HG03571 (cell line): Measurements from ENCODE around the gene LRP6.
"Not testable (repeated sequence)": the region's sequence is repeated elsewhere in the genome, so short reads cannot be mapped to it uniquely, and the experiment has no call there.

Source experiments
- ATAC-seq: cut with Tn5 transposase; IDR thresholded peaks from one replicate; pipeline ENCODE4 v1.9.1; 2021; ENCODE audit not compliant: unreplicated experiment

The LRP6 gene

GRCh38 chr12:12265571-12266388, 1.1 kb downstream of the LRP6 start:
- no peak for ATAC-seq

GRCh38 chr12:12265035-12265434, 1.8 kb downstream of the LRP6 start:
- ATAC-seq: no peak

- ATAC-seq: no peak
Measured at GRCh38 chr12:12263909-12264308, 2.9 kb downstream of the LRP6 start.

GRCh38 chr12:12256291-12256757, 10.5 kb downstream of the LRP6 start:
- not testable (repeated sequence) for ATAC-seq

GRCh38 chr12:12254553-12254952, 12.3 kb downstream of the LRP6 start:
- ATAC-seq: no peak

DNA sequence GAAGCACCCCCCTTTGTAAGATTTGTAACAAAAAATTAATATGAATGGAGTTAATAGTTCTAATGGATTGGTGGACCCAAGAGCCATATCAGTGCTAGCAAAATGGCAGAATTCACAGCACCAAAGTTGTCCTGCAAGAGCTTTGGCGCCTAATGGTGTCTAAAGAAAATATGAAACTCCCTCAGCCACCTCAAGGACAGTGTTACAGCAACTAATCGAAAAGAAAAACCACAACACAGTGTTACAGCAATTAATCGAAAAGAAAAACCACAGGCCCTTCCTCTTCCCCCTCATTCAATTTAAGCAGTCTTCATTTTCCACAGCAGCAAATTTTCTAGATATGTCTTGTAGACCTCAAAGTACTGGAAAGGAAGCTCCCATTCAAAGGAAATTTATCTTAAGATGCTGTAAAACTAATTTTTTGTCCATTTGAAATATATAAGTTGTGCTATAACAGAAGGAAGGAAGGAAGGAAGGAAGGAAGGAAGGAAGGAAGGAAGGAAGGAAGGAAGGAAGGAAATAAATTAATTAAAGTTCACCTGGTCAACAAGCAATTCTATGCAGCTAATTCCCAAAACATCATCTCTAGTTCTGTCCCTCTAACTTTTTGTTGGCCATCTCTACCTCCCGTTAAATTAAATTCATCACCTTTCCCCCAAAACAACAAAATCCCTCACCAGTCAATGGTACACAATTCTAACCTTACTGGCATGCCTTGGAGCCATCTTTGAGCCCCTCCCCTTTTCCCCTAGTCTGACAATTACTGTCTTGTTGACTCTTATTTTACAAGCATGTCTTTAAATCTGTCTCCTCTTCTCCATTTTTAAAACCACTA, 17.4 kb downstream of the LRP6 start:
- no peak for ATAC-seq

DNA sequence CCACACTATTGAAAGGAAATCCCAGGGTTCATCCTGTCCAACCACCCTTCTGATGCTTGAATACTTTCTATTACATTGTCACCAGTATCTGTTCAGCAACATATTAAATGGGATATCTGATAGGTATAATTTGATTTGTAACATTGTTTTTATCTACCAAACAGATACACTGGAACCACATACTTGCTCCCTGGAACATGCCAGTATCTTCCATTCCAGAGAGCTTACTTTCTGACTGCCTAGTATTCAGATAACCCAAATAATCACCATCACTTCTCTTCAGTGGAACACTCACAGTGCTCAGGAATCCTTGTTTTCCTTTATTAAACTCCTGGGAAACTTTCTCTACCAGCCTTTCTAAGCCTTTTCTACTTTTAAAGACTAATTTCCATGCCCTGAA, 19.3 kb downstream of the LRP6 start:
- ATAC-seq: no peak

- ATAC-seq: no peak
Measured at GRCh38 chr12:12244341-12244740, 22.5 kb downstream of the LRP6 start.

DNA sequence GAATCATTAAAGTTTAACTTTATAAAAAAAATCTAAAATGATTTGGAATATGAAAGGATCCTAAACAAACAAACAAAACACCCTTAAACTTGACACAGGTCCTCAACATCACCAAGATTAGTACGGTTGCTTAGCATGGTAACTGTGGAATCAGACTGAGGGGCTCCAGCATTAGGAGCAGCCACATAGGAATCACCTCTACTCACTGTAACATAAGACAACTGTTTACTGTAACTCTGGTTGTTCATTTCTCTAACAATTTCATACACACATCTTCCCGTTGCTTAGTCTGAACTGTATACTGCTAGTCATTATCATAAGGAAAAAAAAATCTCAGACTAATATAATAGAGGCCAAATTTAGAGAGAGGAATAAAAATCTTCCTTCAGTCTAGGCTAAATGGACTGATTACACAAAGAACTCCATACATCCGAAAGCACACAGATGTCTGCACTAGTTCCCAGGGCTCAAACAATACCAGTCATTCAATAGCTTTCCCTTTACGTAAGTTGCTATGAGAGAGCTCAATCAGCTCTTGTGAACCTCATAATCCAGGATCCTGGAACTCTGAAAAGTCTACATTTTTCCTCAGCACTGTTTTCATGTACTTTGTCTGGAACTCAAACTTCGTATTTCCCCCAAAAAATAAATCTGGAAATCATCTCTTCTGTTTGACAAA, 26.0 kb downstream of the LRP6 start:
- ATAC-seq: no peak

DNA sequence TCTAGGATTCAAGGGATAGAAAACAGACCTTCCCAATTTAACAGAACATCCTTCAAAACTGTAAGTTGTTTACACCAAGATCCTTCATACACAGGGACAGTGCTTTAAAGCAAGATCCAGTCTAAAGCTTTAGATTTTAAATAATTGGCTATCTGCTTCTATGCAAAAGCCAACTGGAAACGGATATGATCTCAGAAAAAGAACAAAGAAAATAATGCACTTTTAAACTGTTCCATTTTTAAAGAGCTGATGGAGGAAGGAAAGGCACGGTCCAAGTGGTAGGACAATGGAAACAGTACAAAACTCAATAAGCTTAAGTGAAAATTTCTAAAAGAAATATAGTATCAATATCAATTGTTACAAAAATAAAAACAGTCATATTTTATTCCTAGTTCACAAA, 27.7 kb downstream of the LRP6 start:
- ATAC-seq: no peak

DNA sequence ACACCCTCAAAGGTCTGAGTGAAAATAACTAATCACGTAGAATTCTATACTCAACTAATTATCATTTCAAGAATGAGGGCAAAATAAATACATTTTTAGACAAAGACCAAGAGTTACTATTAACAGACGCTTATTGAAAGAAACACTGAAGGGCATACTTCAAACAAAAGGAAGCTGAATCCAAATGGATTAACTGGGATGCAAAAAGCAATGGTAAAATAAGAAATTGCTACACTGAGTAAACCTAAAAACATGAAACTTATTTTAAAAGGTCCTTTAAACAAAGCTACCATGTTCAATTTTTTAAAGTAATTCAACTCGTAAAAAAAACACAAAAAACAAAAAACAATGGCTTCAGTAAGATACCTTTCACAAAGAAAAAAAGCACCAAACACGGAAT, 28.2 kb downstream of the LRP6 start:
- no peak for ATAC-seq

DNA sequence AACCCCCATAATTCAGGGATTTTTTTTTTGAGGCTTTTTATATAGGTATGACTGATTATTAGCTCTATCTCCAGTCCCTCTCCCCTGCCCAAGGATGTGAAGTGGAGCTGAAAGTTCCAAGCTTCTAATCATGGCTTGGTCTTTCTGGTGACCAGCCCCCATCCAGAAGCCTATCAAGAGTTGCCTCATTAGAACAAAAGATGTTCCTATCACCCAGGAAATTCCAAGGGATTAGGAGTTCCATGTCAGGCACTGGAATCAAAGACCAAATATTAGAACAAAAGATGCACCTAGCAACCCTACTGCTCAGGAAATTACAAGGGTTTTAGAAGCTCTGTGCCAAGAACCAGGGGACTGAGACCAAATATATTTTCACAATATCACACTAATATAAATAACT, 29.9 kb downstream of the LRP6 start:
- ATAC-seq: no peak

DNA sequence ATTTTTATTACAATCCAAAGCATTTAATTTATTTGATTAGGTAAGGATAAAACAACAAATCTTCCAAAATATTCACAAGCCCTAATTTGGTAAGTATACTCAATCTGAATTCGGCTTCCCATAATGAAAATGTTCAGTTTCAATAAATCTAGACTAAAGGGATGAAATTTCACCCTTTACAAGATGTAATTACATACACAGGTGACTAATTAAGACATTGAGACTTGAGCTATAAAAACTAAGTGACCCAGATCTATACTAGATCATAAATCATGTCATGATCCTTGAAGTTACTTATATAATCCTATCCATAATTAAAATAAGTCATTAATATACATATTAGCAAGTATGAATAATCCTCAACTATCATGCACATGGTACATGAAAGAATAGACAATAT, 36.6 kb downstream of the LRP6 start:
- no peak for ATAC-seq

- no peak for ATAC-seq
Measured at GRCh38 chr12:12229556-12230092, 37.2 kb downstream of the LRP6 start.

DNA sequence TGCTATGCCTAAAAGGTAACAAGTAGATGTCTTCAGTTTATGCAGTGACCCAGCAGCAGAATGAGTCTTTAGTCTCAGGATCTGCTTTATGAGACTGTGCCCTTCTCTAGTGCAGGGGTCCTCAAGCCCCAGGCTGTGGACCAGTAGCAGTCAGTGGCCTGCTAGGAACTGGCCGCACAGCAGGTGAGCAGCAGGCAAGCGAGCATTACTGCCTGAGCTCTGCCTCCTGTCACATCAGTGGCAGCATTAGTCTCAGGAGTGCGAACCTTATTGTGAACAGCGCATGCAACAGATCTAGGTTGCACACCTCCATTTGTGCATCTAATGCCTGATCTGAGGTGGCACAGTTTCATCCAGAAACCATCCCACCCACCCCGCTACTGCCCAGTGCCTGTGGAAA, 38.4 kb downstream of the LRP6 start:
- ATAC-seq: no peak

GRCh38 chr12:12226187-12226586, 40.7 kb downstream of the LRP6 start:
- ATAC-seq: no peak

GRCh38 chr12:12224240-12224940, 42.5 kb downstream of the LRP6 start:
- ATAC-seq: no peak

DNA sequence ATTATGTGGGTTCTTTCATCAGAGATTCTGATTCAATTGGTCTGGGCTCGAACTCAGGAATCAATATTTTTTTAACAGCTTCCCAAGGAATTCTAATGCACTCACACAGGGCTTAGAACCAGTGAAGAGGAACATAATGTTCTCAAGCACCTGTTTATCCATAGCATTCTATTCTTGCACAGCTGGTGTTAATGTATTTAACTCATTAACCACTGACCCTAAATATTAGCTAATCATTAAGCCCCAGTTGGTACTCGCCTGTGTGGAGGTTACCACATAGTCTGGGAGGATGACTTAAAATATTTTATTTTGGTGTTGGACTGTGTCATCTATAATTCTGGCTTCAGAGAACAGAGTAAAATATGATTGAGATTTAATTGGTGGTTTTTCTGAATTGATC, 45.3 kb downstream of the LRP6 start:
- ATAC-seq: no peak

DNA sequence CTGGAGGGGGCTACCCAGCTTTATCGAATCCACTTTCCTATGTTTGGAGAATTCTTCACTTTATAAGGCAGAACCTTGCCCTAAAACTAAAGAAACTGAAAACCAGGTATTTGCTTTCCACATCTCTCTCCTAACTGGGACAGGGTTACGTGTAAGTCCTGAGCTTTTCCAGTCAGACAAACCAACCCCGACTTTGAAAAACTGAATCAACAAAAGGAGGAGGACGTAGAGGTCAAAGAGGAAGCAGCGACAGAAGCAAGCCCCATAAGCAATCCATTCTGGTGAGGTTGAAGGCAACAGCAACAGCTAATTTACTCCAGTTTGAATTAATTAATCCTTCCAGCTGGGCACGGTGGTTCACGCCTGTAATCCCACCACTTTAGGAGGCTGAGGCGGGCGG, 47.2 kb downstream of the LRP6 start:
- ATAC-seq: no peak

DNA sequence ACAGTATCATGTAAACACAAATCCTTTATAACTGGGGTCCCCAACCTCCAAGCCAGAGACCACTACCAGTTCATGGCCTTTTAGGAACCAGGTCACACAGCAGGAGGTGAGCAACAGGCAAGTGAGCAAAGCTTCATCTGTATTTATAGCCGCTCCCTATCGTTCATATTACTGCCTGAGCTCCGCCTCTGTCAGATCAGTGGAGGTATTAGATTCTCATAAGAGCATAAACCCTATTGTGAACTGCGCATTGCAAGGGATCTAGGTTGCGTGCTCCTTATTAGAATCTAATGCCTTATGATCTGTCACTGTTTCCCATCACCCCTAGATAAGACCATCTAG, 49.9 kb downstream of the LRP6 start:
- no peak for ATAC-seq
